Stimulated activated CD4-positive, alpha-beta T cell treated with anti-CD3 and anti-CD28 coated beads, Interleukin-12 subunit alpha, Interleukin-12 subunit beta, amount 100 ng/mL, for 24 hours (primary cell): Measurements from ENCODE around the gene CELSR1.
A peak's percentile ranks its signal among the peaks of the same experiment; 100 is the strongest.

ENCODE experiments used
- DNase-seq, 2 experiments: peaks; one replicate each; pipeline ENCODE4 v3.0.0-alpha.2; 2020; ENCODE audit warnings: low read depth in 2 of 2

CELSR1 gene

GRCh38 chr22:46350121-46350520 lies 187.3 kb downstream of the CELSR1 start:
- no peak for DNase-seq

DNA sequence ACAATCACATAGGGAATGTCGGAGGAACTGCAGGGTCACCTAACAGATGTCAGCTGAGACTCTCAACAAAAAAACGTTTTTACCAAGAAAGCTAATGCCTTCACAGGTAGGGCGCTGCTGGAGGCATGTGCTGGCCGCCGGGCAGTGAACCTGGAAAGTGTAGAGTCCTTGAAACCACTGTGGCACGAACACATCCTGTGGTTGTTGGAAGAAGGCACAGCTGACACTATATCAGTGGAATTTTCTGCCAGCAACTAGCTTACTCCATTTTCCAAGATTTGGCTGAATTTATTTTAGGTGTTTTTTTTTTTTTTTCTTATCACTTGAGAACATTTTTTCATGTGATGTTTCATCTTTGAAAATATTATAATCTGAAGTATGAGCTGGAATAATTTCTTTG lies 187.7 kb downstream of the CELSR1 start:
- DNase-seq: no peak

GRCh38 chr22:46349238-46349637 lies 188.2 kb downstream of the CELSR1 start:
- no peak for DNase-seq

DNA sequence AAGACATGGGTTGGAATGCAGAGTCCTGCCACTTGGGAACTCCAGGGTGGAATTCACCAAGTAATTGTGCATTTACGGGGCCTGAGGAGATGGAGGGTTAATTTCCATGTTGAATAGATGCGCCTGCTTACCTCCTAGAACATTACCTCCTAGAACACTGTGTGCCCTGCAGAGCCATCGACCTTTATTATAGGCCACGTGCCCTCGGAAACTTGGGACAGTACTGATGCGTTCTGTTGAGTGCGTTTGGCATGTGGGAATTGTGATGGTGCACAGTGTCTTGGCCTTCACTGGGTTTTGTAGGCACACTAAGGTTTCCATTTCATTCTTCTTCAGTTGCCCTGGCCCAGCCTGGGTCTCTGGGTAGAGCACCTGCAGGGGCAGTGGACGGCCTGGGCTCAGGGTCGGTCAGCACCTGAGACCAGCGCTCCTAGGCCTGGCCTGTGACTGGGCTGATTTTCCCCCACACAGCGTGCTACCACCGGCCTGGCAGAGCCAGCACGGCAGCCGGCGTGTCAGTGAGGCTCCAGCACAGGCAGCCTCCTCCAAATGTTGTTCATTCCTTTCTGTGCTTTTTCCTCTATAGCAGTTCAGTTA lies 189.2 kb downstream of the CELSR1 start:
- no peak for DNase-seq

GRCh38 chr22:46347646-46348045 lies 189.8 kb downstream of the CELSR1 start:
- DNase-seq: no peak

GRCh38 chr22:46346680-46347405 lies 190.6 kb downstream of the CELSR1 start:
- DNase-seq: no peak

DNA sequence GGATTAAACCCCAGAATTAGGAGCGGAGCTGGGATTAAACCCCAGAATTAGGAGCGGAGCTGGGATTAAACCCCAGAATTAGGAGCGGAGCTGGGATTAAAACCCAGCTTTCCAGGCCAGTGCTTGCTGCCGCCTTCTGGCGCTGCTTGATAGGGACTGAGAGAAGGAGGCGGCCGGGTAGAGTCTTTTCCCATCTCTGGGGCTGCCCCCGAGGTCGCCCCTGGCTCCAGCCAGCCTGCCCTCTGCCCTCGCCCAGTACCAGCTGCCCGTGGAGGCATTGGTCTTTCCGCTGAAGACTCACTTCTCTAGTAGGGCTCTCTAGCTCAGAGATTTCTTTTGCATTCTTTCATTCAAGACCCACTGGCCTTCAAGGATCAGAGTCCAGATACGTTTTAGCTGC lies 196.7 kb downstream of the CELSR1 start:
- DNase-seq: no peak

DNA sequence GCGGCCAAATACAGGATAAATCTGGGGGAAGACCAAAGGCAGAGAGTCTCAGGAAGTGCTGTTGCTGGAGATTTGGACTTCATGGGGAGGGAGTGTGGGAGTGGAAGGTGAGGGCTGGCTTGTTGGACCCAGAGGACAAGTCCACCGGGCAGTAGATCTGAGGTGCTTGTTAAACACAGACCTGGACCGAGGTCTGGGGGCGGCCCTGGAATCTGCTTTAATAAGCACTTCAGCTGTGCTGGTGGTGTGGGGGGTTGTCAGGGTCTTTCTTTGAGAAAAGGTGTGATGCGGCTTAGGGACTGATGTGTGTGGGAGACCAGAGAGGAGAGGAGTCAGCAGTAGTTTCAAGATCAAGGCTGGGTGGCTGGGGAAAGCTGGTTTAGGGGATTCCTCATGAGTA lies 197.5 kb downstream of the CELSR1 start:
- no peak for DNase-seq

- DNase-seq: no peak
These were observed 198.8 kb downstream of the CELSR1 start for GRCh38 chr22:46338636-46339035.

- DNase-seq: no peak
These were observed 199.6 kb downstream of the CELSR1 start for GRCh38 chr22:46337870-46338269.

GRCh38 chr22:46336119-46337078 lies 201.0 kb downstream of the CELSR1 start:
- no peak for DNase-seq

DNA sequence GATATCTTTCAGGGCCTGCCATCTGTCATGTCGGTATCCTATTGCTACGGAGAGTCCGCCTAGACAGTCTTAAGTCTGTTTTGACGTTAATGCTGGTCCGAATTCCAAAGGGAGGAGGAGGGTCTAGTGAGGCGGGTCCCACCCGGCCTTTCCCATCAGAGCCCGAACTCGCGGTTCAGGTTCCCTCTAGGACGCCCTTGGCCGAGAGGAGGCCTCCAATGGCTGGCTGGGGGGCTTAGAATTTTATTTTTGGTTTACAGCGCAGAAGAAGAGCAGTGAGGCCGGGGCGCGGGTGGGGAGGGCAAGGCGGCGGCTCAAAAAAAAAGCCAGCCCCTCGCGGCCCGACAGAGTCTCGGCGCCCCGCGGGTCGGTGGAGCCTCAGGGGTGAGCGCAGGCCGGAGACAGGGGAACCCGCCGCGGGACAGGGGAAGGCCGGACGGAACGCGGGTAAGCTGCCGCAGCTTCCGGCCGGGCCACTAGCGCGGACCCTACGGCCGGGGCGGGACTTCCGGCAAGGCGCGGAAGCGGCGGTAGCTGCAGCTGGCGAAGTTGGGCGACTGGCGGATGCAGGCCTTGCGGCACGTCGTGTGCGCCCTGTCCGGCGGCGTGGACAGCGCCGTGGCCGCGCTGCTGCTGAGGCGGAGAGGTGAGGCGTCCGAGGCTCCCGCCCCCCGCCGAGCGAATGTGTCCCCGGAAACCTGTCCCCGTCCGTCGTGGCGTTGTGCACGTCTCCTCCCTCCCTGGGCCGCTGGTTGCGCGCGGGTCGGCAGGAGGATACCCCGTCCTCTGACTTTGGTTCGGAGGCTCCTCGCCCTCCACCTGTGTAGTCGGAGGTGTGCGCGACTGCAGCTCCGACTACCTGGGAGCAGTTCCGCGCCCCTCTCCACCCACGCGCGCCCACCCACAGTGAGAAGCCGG lies 202.0 kb downstream of the CELSR1 start, which contains the start of gene TRMU:
Gene TRMU, plus strand, starts transcription at position 514 of the 918 bp plus-strand sequence. Its CDS starts 51 bp downstream, at position 565.
- peak; percentile 68 to 69 for DNase-seq

DNA sequence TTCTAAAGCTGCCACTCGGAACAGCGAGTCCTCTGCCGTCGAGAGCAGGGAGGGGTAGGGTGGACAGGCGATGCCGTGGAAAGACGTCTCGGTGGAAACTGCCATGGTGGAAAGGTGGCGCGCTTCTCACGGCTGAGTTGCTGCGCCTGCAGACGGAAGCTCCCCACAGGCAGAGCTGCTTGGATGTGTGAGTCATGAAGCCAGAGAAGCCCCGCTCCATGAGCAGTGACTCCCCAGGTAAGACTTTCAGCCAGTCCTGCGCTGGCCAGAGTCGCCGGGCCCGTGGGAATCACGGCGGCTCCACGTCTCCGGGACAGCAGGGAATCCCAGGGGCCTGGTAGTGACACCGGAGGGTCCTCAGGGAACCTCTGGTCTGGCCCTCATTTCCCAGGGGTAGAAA lies 205.9 kb downstream of the CELSR1 start:
- no peak for DNase-seq

DNA sequence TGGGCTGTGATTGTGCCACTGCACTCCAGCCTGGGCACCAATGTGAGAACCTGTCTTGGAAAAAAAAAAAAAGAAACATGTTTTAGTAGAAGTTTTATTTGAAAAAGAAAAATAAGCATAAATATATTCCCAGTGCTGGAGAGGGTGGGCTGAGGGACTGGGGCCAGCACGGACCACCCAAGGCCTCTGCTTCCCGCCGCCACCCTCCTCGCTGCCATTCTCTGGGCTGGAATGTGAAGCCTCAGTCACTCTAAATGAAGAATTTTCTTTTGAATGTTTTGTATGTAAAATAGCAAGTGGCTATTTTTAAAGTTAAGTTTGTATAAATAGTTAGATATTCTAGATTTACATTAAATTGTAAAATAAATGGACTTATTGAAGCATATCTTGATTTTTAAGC lies 207.0 kb downstream of the CELSR1 start:
- DNase-seq: no peak

DNA sequence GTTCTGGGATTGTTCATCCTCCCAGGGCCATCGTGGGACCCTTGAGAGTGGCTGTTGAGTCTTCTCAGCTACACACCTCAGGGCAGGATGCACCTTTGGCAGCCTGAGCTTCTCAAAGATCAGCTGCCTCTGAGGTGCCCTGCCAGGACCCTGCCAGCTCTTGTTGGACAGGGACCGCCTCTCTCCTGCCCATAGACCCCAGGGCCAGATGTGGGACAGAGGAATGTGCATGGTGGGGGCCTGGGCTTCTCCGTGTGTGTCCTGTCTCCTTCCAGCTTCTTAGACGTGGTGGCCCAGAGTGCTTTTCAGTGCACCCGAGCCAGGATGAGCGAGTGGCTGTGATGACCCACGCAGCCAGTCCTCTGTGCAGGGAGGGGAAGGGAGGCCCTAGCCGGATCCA lies 207.8 kb downstream of the CELSR1 start:
- no peak for DNase-seq

- no peak for DNase-seq
These were observed 208.6 kb downstream of the CELSR1 start for GRCh38 chr22:46328797-46329196.

DNA sequence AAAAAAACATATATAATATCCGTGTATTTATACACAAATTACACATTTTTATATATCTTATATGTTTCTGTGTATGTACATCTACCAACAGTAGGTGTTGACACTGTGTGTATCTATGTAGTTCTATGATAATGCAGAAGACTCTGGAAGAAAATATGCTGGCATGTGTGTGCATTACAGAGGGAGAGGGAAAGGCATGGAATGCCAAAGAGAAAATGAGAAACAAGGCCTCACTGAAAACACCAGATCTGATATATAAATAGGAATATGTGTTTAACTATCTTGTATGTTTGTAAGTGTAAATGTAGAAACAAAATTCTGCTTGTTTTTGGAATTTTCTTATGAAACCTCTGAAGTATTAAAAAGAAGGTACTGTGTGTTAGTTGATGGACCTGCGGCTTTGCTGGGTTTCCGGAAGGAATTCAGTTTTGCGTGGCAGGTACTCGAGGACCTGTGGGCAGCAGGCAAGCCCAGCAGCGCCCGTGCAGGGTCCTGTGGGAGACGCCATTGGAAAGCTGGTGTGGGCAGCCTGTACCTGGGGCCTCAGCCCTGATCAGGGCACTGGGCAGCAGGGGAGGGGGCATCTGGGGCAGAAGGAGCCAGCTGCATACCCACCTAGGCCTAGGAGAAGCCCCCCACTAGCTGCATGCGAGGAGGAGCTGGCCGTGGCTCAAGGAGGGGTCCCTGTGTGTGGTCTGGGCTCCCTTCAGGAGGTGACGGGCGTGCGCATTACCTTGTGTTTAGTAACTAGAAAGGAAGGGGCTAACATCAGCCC lies 209.5 kb downstream of the CELSR1 start:
- no peak for DNase-seq

DNA sequence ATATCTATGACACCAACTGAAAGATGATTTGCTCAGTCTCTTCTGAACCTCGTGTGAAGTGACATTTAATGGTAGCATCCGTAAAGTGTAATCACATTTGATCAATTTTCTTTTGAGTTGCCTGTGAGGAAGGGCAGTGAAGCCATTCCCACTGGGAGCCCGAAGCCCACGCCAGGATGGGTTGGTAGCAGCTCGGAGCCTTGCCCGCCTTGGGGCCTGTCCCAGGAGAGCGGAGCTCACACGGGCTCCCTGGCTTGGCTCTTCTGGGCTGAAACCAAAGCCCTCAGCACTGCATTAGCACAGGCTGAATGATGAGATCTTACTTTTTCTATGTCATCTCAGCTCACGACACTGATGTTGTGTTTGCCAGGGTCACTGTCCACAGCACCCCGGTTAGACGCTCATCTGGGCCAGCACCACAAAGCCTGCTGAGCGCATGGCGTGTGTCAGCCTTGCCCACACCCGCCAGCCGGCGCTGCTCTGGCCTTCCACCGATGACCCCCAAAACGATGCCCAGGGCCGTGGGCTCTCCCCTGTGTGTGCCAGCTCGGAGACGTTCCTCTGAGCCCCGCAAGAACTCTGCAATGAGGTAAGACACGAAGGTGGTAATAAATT lies 211.2 kb downstream of the CELSR1 start:
- DNase-seq: no peak

GRCh38 chr22:46323162-46323561 lies 214.3 kb downstream of the CELSR1 start:
- no peak for DNase-seq

GRCh38 chr22:46322711-46323110 lies 214.7 kb downstream of the CELSR1 start:
- DNase-seq: no peak
